HEK293 (cell line): ENCODE results near the gene SLC30A3.

Source experiments
- CTCF ChIA-PET: fragments of 350-600 bp; formaldehyde crosslinking; extraction: SDS; loops from one replicate; lab custom pipeline; 2021; ENCODE audit warnings: antibody characterized with exemption; lab: Yijun Ruan, JAX
- POLR2A ChIA-PET: fragments of 300-600 bp; formaldehyde crosslinking; extraction: SDS; loops from one replicate; lab custom pipeline; 2020; ENCODE audit warnings: antibody characterized with exemption, inconsistent platforms; lab: Yijun Ruan, JAX
- H3K27ac ChIP-seq: fragments of 200-500 bp; sonication (Bioruptor generic); 2 replicates; pipeline ENCODE4 v1.5.1; 2014; ENCODE audit warnings: low read depth, low read length, control low read depth, inconsistent platforms; ENCODE audit errors: extremely low read depth
- H3K36me3 ChIP-seq, 2 experiments: fragments of 200-500 bp in 1 of 2; sonication (Bioruptor generic) in 1 of 2; 1 replicate in 1 of 2; 2 replicates in 1 of 2; pipeline ENCODE4 v1.5.1; 2014 to 2017; ENCODE audit warnings: inconsistent platforms in 2 of 2, low read length in 2 of 2; ENCODE audit not compliant: control insufficient read depth in 2 of 2, insufficient read depth in 1 of 2
- H3K4me1 ChIP-seq: fragments of 200-500 bp; sonication (Bioruptor generic); 2 replicates; pipeline ENCODE4 v1.5.1; 2014; ENCODE audit warnings: mild to moderate bottlenecking, low read length, inconsistent platforms; ENCODE audit not compliant: control insufficient read depth, insufficient read depth
- H3K4me3 ChIP-seq: 2 replicates; pipeline ENCODE4 v1.5.1; 2011; ENCODE audit warnings: low read depth, mild to moderate bottlenecking, control low read depth, low read length, moderate library complexity
- H3K9me3 ChIP-seq: fragments of 200-500 bp; sonication (Bioruptor generic); 2 replicates; pipeline ENCODE4 v1.5.1; 2014; ENCODE audit warnings: low read depth, low read length, inconsistent platforms; ENCODE audit not compliant: control insufficient read depth, insufficient read depth
- BCL6B ChIP-seq: fragments of 450-650 bp; formaldehyde crosslinking; IDR thresholded peaks from 2 replicates; pipeline ENCODE4 v1.5.1; 2017; ENCODE audit warnings: missing biosample characterization, missing genetic modification characterization
- ZBTB20 ChIP-seq: fragments of 450-650 bp; formaldehyde crosslinking; IDR thresholded peaks from 2 replicates; pipeline ENCODE4 v1.5.1; 2016; ENCODE audit warnings: missing biosample characterization, missing genetic modification characterization
- ZBTB48 ChIP-seq: fragments of 450-650 bp; formaldehyde crosslinking; IDR thresholded peaks from 2 replicates; pipeline ENCODE4 v1.5.1; 2016; ENCODE audit warnings: missing biosample characterization, missing genetic modification characterization
- ZBTB7A ChIP-seq: fragments of 450-650 bp; formaldehyde crosslinking; IDR thresholded peaks from 2 replicates; pipeline ENCODE4 v1.5.1; 2016; ENCODE audit warnings: low read depth, missing biosample characterization, missing genetic modification characterization
- ZNF155 ChIP-seq: fragments of 450-650 bp; formaldehyde crosslinking; IDR thresholded peaks from 2 replicates; pipeline ENCODE4 v1.5.1; 2016; ENCODE audit warnings: missing biosample characterization, missing genetic modification characterization
- ZNF157 ChIP-seq: fragments of 450-650 bp; formaldehyde crosslinking; IDR thresholded peaks from 2 replicates; pipeline ENCODE4 v1.5.1; 2016; ENCODE audit warnings: missing biosample characterization, missing genetic modification characterization
- ZNF239 ChIP-seq: fragments of 450-650 bp; formaldehyde crosslinking; IDR thresholded peaks from 2 replicates; pipeline ENCODE4 v1.5.1; 2016; ENCODE audit warnings: missing biosample characterization, missing genetic modification characterization
- ZNF335 ChIP-seq: fragments of 450-650 bp; formaldehyde crosslinking; conservative IDR thresholded peaks from 2 replicates; pipeline ENCODE4 v1.5.1; 2016; ENCODE audit warnings: missing biosample characterization, missing genetic modification characterization
- ZNF350 ChIP-seq: fragments of 450-650 bp; formaldehyde crosslinking; IDR thresholded peaks from 2 replicates; pipeline ENCODE4 v1.5.0; 2017; ENCODE audit warnings: missing biosample characterization, mild to moderate bottlenecking, missing genetic modification characterization
- ZNF501 ChIP-seq: fragments of 450-650 bp; formaldehyde crosslinking; IDR thresholded peaks from 2 replicates; pipeline ENCODE4 v1.5.1; 2016; ENCODE audit warnings: missing biosample characterization, missing genetic modification characterization
- ZNF600 ChIP-seq: fragments of 450-650 bp; formaldehyde crosslinking; IDR thresholded peaks from 2 replicates; pipeline ENCODE4 v1.5.1; 2016; ENCODE audit warnings: missing biosample characterization, missing genetic modification characterization
- ZNF610 ChIP-seq: fragments of 450-650 bp; formaldehyde crosslinking; IDR thresholded peaks from 2 replicates; pipeline ENCODE4 v1.5.1; 2016; ENCODE audit warnings: missing biosample characterization, missing genetic modification characterization, borderline replicate concordance
- ZNF623 ChIP-seq: fragments of 450-650 bp; formaldehyde crosslinking; IDR thresholded peaks from 2 replicates; pipeline ENCODE4 v1.5.1; 2016; ENCODE audit warnings: missing biosample characterization, missing genetic modification characterization
- ZNF654 ChIP-seq: fragments of 450-650 bp; formaldehyde crosslinking; IDR thresholded peaks from 2 replicates; pipeline ENCODE4 v1.5.1; 2016; ENCODE audit warnings: low read depth, missing biosample characterization, missing genetic modification characterization
- ZNF660 ChIP-seq: fragments of 450-650 bp; IDR thresholded peaks from 2 replicates; pipeline ENCODE4 v1.5.1; 2018; ENCODE audit warnings: missing biosample characterization, mild to moderate bottlenecking, missing genetic modification characterization
- ZNF776 ChIP-seq: fragments of 450-650 bp; formaldehyde crosslinking; IDR thresholded peaks from 2 replicates; pipeline ENCODE4 v1.5.0; 2017; ENCODE audit warnings: missing biosample characterization, missing genetic modification characterization, borderline replicate concordance
- ZSCAN18 ChIP-seq: fragments of 450-650 bp; formaldehyde crosslinking; IDR thresholded peaks from 2 replicates; pipeline ENCODE4 v1.5.1; 2016; ENCODE audit warnings: missing biosample characterization, missing genetic modification characterization
- TF ChIP-seq, protein P1 (sequence below): fragments of 450-650 bp; formaldehyde crosslinking; IDR thresholded peaks from 2 replicates; pipeline ENCODE4 v1.5.1; 2016; ENCODE audit warnings: missing biosample characterization, missing genetic modification characterization, borderline replicate concordance
- TF ChIP-seq, protein P2 (sequence below): IDR thresholded peaks from 2 replicates; pipeline ENCODE4 v1.6.1; 2011; ENCODE audit warnings: mild to moderate bottlenecking, low read depth, low read length, borderline replicate concordance

The SLC30A3 gene

GRCh38 chr2:27216416-27217137 is 46.3 kb downstream of the SLC30A3 start:
- Histone ChIP-seq H3K36me3 (peaks cover 20 to 71% of the 10 kb centered on the region in 2 experiments; a peak in 2 of 3 replicates), H3K4me3 (peak overlapping the region; percentile 29), H3K4me1 (no peaks in the 10 kb centered on the region; the same call in 1 of the 2 replicates), H3K27ac (no peak overlapping the region), H3K9me3 (no peaks in the 10 kb centered on the region)
- CTCF ChIA-PET, result interaction anchor here (1.4 kb wide), 1 partner anchor 11 kb away, joined by 4 read pairs; no protein-coding TSS in a partner anchor
- TF ChIP-seq BCL6B (tag by site-specific recombination) (no peak), ZNF350 (tag by site-specific recombination) (no peak), ZNF776 (tag by site-specific recombination) (no peak), ZBTB7A (no peak), ZBTB20 (tag by site-specific recombination) (no peak), ZNF157 (tag by site-specific recombination) (no peak), ZNF155 (tag by site-specific recombination) (no peak), ZNF654 (tag by site-specific recombination) (no peak), ZSCAN18 (no peak), ZNF623 (tag by site-specific recombination) (no peak), ZNF660 (tag by site-specific recombination) (no peak), ZNF610 (tag by site-specific recombination) (no peak), ZBTB48 (tag by site-specific recombination) (no peak), ZNF335 (tag by site-specific recombination) (no peak), ZNF239 (tag by site-specific recombination) (no peak), ZNF501 (tag by site-specific recombination) (no peak), ZNF600 (tag by site-specific recombination) (no peak)
- TF ChIP-seq, protein P1, sequence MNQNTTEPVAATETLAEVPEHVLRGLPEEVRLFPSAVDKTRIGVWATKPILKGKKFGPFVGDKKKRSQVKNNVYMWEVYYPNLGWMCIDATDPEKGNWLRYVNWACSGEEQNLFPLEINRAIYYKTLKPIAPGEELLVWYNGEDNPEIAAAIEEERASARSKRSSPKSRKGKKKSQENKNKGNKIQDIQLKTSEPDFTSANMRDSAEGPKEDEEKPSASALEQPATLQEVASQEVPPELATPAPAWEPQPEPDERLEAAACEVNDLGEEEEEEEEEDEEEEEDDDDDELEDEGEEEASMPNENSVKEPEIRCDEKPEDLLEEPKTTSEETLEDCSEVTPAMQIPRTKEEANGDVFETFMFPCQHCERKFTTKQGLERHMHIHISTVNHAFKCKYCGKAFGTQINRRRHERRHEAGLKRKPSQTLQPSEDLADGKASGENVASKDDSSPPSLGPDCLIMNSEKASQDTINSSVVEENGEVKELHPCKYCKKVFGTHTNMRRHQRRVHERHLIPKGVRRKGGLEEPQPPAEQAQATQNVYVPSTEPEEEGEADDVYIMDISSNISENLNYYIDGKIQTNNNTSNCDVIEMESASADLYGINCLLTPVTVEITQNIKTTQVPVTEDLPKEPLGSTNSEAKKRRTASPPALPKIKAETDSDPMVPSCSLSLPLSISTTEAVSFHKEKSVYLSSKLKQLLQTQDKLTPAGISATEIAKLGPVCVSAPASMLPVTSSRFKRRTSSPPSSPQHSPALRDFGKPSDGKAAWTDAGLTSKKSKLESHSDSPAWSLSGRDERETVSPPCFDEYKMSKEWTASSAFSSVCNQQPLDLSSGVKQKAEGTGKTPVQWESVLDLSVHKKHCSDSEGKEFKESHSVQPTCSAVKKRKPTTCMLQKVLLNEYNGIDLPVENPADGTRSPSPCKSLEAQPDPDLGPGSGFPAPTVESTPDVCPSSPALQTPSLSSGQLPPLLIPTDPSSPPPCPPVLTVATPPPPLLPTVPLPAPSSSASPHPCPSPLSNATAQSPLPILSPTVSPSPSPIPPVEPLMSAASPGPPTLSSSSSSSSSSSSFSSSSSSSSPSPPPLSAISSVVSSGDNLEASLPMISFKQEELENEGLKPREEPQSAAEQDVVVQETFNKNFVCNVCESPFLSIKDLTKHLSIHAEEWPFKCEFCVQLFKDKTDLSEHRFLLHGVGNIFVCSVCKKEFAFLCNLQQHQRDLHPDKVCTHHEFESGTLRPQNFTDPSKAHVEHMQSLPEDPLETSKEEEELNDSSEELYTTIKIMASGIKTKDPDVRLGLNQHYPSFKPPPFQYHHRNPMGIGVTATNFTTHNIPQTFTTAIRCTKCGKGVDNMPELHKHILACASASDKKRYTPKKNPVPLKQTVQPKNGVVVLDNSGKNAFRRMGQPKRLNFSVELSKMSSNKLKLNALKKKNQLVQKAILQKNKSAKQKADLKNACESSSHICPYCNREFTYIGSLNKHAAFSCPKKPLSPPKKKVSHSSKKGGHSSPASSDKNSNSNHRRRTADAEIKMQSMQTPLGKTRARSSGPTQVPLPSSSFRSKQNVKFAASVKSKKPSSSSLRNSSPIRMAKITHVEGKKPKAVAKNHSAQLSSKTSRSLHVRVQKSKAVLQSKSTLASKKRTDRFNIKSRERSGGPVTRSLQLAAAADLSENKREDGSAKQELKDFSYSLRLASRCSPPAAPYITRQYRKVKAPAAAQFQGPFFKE (tag by site-specific recombination), result no peak
- TF ChIP-seq, protein P2, sequence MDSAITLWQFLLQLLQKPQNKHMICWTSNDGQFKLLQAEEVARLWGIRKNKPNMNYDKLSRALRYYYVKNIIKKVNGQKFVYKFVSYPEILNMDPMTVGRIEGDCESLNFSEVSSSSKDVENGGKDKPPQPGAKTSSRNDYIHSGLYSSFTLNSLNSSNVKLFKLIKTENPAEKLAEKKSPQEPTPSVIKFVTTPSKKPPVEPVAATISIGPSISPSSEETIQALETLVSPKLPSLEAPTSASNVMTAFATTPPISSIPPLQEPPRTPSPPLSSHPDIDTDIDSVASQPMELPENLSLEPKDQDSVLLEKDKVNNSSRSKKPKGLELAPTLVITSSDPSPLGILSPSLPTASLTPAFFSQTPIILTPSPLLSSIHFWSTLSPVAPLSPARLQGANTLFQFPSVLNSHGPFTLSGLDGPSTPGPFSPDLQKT, result no peak
- POLR2A ChIA-PET, result interaction anchor here (0.6 to 1.5 kb wide), 4 partner anchors 9 to 166 kb away, joined by 3 read pairs; no protein-coding TSS in a partner anchor
